HEK293 (cell line): ENCODE results near the gene SOX5.

Experiments
- CTCF ChIP-seq: fragments of 450-650 bp; formaldehyde crosslinking; IDR thresholded peaks from 2 replicates; pipeline ENCODE4 v1.5.1; 2016; ENCODE audit warnings: missing biosample characterization, missing genetic modification characterization
- ZFP37 ChIP-seq: fragments of 450-650 bp; formaldehyde crosslinking; IDR thresholded peaks from 2 replicates; pipeline ENCODE4 v1.5.1; 2016; ENCODE audit warnings: missing biosample characterization, missing genetic modification characterization
- ZNF132 ChIP-seq: fragments of 450-650 bp; formaldehyde crosslinking; IDR thresholded peaks from 2 replicates; pipeline ENCODE4 v1.5.1; 2017; ENCODE audit warnings: missing biosample characterization, missing genetic modification characterization, borderline replicate concordance
- ZNF302 ChIP-seq: fragments of 450-650 bp; formaldehyde crosslinking; IDR thresholded peaks from 2 replicates; pipeline ENCODE4 v1.5.1; 2016; ENCODE audit warnings: missing biosample characterization, missing genetic modification characterization, low read depth
- ZNF658 ChIP-seq: fragments of 450-650 bp; formaldehyde crosslinking; IDR thresholded peaks from 2 replicates; pipeline ENCODE4; 2016; ENCODE audit warnings: missing biosample characterization, missing genetic modification characterization

DNA sequence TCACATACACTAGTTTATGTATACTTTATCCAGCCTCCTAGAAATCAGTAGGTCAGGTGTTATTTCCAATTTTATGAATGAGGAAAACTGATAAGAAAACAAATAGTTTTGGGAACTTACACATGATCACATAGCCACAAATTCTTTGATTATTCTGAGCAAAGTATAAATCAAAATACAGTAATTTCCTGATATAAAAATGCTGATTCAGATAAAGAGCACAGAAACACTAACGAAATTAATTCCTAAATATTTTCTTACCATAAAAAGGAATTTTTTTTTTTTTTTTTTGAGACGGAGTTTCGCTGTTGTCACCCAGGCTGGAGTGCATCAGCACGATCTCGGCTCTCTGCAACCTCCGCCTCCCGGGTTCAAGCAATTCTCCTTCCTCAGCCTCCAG, 275.4 kb downstream of the SOX5 start:
- TF ChIP-seq ZNF302 (tag by site-specific recombination) = no peak
- TF ChIP-seq ZNF132 = no peak
- TF ChIP-seq ZNF658 (tag by site-specific recombination) = no peak
- no peak for TF ChIP-seq ZFP37
- no peak for TF ChIP-seq CTCF (tag by site-specific recombination)
